Smooth muscle cell (in vitro differentiated cells): ENCODE data around the gene ST3GAL4. TPM values are rescaled to one million over a fixed set of nuclear protein-coding genes. Genes with fewer than 3 reads are reported as not detected.

Experiments used
- DNase-seq: peaks from one replicate; lab custom pipeline; 2025; ENCODE audit not compliant: unreplicated experiment; lab: John Stamatoyannopoulos, UW
- H2AFZ ChIP-seq: fragments of 200-600 bp; sonication (generic); 2 replicates; pipeline ENCODE4 v1.6.0; 2016; ENCODE audit warnings: antibody characterized with exemption, low read depth, mild to moderate bottlenecking
- H3F3A ChIP-seq: fragments of 200-600 bp; sonication (generic); 2 replicates; pipeline ENCODE4 v1.6.0; 2017; ENCODE audit warnings: antibody characterized with exemption, low read depth
- H3K27ac ChIP-seq: fragments of 200-600 bp; sonication (generic); 2 replicates; pipeline ENCODE4 v1.5.1; 2016; ENCODE audit warnings: low read depth, mild to moderate bottlenecking
- H3K27me3 ChIP-seq: fragments of 200-600 bp; sonication (generic); 2 replicates; pipeline ENCODE4 v1.6.1; 2016; ENCODE audit warnings: low read depth, mild to moderate bottlenecking
- H3K36me3 ChIP-seq: fragments of 200-600 bp; sonication (generic); 2 replicates; pipeline ENCODE4 v1.5.1; 2016; ENCODE audit warnings: low read depth
- H3K4me1 ChIP-seq: fragments of 200-600 bp; sonication (generic); 2 replicates; pipeline ENCODE4 v1.5.1; 2016; ENCODE audit warnings: low read depth
- H3K4me2 ChIP-seq: fragments of 200-600 bp; sonication (generic); 2 replicates; pipeline ENCODE4 v1.6.0; 2016; ENCODE audit warnings: mild to moderate bottlenecking
- H3K4me3 ChIP-seq: fragments of 200-600 bp; sonication (generic); 2 replicates; pipeline ENCODE4 v1.5.1; 2016; ENCODE audit warnings: mild to moderate bottlenecking
- H3K79me2 ChIP-seq: fragments of 200-600 bp; sonication (generic); 2 replicates; pipeline ENCODE4 v1.6.0; 2016; ENCODE audit warnings: low read depth, mild to moderate bottlenecking
- H3K9ac ChIP-seq: fragments of 200-600 bp; sonication (generic); 2 replicates; pipeline ENCODE4 v1.6.0; 2016; ENCODE audit warnings: low read depth
- H3K9me3 ChIP-seq: fragments of 200-600 bp; sonication (generic); replicated peaks from 2 replicates; pipeline ENCODE4 v1.5.1; 2016; ENCODE audit warnings: low read depth
- H4K20me1 ChIP-seq: fragments of 200-600 bp; sonication (generic); 2 replicates; pipeline ENCODE4 v1.6.0; 2016; ENCODE audit warnings: low read depth
- CTCF ChIP-seq: fragments of 200-600 bp; sonication (generic); IDR thresholded peaks from 2 replicates; pipeline ENCODE4 v1.5.1; 2017; ENCODE audit warnings: borderline replicate concordance, mild to moderate bottlenecking, antibody characterized with exemption; ENCODE audit not compliant: insufficient read depth, poor library complexity, severe bottlenecking
- WGBS: methylation state at CpG from one replicate; pipeline ENCODE4 v1.1.7; 2016; ENCODE audit warnings: low lambda C conversion rate; 5-methylcytosine and 5-hydroxymethylcytosine counted together
- polyA plus RNA-seq: library from polyadenylated mRNA; unstranded; fragments of >200 nt; fragmentation: Nextera tagmentation; extraction: Ambion mirVana; gene quantifications from 2 replicates; pipeline ENCODE4 v1.2.1, GENCODE V29; 2016
- total RNA-seq: library from RNA; depleted of rRNA; stranded (reverse); fragments of >200 nt; gene quantifications from 2 replicates; pipeline ENCODE4 v1.2.3, GENCODE V29; 2014

Gene ST3GAL4
- total and polyA plus RNA-seq, 2 experiments from 2014 or later = 60.3 to 60.9 TPM

- Histone ChIP-seq H3K9me3 (no peaks in the 10 kb centered on the region), H3F3A (no peaks in the 10 kb centered on the region), H3K4me2 (no peak overlapping the region), H3K4me1 (peaks cover 7% of the 10 kb centered on the region), H3K4me3 (no peak overlapping the region), H3K9ac (no peak overlapping the region), H3K27ac (no peak overlapping the region), H4K20me1 (peaks cover 93% of the 10 kb centered on the region), H2AFZ (no peak overlapping the region), H3K79me2 (peaks cover 69% of the 10 kb centered on the region), H3K27me3 (no peaks in the 10 kb centered on the region), H3K36me3 (no peaks in the 10 kb centered on the region)
- no peak for DNase-seq
- no peak for TF ChIP-seq CTCF
- 87% methylated on average over 5 of the region's 5 CpGs for WGBS
Observed at GRCh38 chr11:126387857-126388256, 32.4 kb downstream of the ST3GAL4 start.

- no peaks in the 10 kb centered on the region for H3K27me3 ChIP-seq
- H3K9me3 ChIP-seq = no peaks in the 10 kb centered on the region
- H3K4me2 ChIP-seq = no peak overlapping the region
- no peak overlapping the region for H3K27ac ChIP-seq
- H4K20me1 ChIP-seq = peaks cover 92% of the 10 kb centered on the region
- H3F3A ChIP-seq = no peaks in the 10 kb centered on the region
- peaks cover 4% of the 10 kb centered on the region for H3K4me1 ChIP-seq
- H3K9ac ChIP-seq = no peak overlapping the region
- H3K36me3 ChIP-seq = no peaks in the 10 kb centered on the region
- WGBS = 81% methylated on average over 5 of the region's 5 CpGs
- no peak for DNase-seq
- no peak overlapping the region for H2AFZ ChIP-seq
- H3K79me2 ChIP-seq = peaks cover 73% of the 10 kb centered on the region
- no peak overlapping the region for H3K4me3 ChIP-seq
- no peak for TF ChIP-seq CTCF
Observed at GRCh38 chr11:126390272-126390867, 34.9 kb downstream of the ST3GAL4 start.

- no peaks in the 10 kb centered on the region for H3K9me3 ChIP-seq
- H3K9ac ChIP-seq = no peak overlapping the region
- 74% methylated on average over 7 of the region's 7 CpGs for WGBS
- no peak overlapping the region for H3K4me3 ChIP-seq
- no peak overlapping the region for H2AFZ ChIP-seq
- H3K4me2 ChIP-seq = no peak overlapping the region
- no peak overlapping the region for H3K27ac ChIP-seq
- no peaks in the 10 kb centered on the region for H3K36me3 ChIP-seq
- H3K27me3 ChIP-seq = no peaks in the 10 kb centered on the region
- no peak for DNase-seq
- H3K79me2 ChIP-seq = peaks cover 64% of the 10 kb centered on the region
- no peaks in the 10 kb centered on the region for H3F3A ChIP-seq
- peaks cover 86% of the 10 kb centered on the region for H4K20me1 ChIP-seq
- peaks cover 4% of the 10 kb centered on the region for H3K4me1 ChIP-seq
- TF ChIP-seq CTCF = no peak
Observed at GRCh38 chr11:126391286-126391954, 35.9 kb downstream of the ST3GAL4 start.
